PC-3 (cell line): Measurements from ENCODE around the gene RCBTB2.

Source experiments
- EZH2 ChIP-seq: fragments of 300-600 bp; sonication (generic); IDR thresholded peaks from one replicate; pipeline ENCODE4 v1.6.1; 2017; ENCODE audit warnings: antibody characterized with exemption, mild to moderate bottlenecking, low read length; ENCODE audit not compliant: unreplicated experiment
- EZH2phosphoT487 ChIP-seq: fragments of 300-600 bp; sonication (generic); IDR thresholded peaks from 2 replicates; pipeline ENCODE4 v1.6.1; 2018; ENCODE audit warnings: mild to moderate bottlenecking, antibody characterized with exemption, low read length, borderline replicate concordance
- TF ChIP-seq, protein P1 (sequence below): fragments of 300-600 bp; sonication (generic); conservative IDR thresholded peaks from 2 replicates; pipeline ENCODE4 v1.5.1; 2017; ENCODE audit warnings: antibody characterized with exemption, low read depth, mild to moderate bottlenecking, low read length

DNA sequence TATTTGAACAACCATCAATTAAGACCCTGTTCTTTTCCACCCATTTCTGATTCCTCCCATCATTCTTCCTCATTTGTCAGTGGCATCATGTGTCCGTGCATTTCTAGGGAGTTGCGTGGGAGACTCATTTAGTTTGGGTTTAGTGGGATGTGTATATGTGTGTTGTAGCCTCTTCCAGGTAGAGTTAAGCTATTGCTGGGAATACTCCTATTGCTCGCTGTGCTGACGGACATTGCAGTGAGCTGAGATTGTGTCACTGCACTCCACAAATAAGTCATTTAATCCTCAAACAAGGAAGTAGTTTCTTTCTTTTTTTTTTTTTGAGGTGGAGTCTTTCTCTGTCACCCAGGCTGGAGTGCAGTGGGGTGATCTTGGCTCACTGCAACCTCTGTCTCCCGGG, 42.2 kb upstream of the RCBTB2 start:
- TF ChIP-seq EZH2 (no peak), EZH2phosphoT487 (no peak)
- TF ChIP-seq, protein P1, sequence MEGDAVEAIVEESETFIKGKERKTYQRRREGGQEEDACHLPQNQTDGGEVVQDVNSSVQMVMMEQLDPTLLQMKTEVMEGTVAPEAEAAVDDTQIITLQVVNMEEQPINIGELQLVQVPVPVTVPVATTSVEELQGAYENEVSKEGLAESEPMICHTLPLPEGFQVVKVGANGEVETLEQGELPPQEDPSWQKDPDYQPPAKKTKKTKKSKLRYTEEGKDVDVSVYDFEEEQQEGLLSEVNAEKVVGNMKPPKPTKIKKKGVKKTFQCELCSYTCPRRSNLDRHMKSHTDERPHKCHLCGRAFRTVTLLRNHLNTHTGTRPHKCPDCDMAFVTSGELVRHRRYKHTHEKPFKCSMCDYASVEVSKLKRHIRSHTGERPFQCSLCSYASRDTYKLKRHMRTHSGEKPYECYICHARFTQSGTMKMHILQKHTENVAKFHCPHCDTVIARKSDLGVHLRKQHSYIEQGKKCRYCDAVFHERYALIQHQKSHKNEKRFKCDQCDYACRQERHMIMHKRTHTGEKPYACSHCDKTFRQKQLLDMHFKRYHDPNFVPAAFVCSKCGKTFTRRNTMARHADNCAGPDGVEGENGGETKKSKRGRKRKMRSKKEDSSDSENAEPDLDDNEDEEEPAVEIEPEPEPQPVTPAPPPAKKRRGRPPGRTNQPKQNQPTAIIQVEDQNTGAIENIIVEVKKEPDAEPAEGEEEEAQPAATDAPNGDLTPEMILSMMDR: no peak
